Activated CD4-positive, alpha-beta T cell treated with anti-CD3 and anti-CD28 coated beads, Interleukin-2, amount 10 ng/mL, durations not matched to agents 7 days and 5 days (primary cell): ENCODE data around the gene TMEM129. TPM values are rescaled to one million over a fixed set of nuclear protein-coding genes. Genes with fewer than 3 reads are reported as not detected.

ENCODE experiments used
- CTCF ChIA-PET: fragments of 350-600 bp; sonication (Branson Sonifier 250); formaldehyde crosslinking; loops from one replicate; lab custom pipeline; 2021; ENCODE audit warnings: antibody characterized with exemption; lab: Charles Lee
- POLR2A ChIA-PET: fragments of 350-600 bp; sonication (Branson Sonifier 250); formaldehyde crosslinking; loops from one replicate; lab custom pipeline; 2021; ENCODE audit warnings: antibody characterized with exemption; lab: Charles Lee
- DNase-seq: peaks from one replicate; pipeline ENCODE4 v3.0.0-alpha.2; 2020
- H3K27ac Mint-ChIP-seq: one replicate; pipeline ENCODE4 v1.8.0; 2021; ENCODE audit warnings: mild to moderate bottlenecking, moderate library complexity, mixed read lengths
- H3K27me3 Mint-ChIP-seq: one replicate; pipeline ENCODE4 v1.8.0; 2021; ENCODE audit warnings: mixed read lengths
- H3K36me3 Mint-ChIP-seq: one replicate; pipeline ENCODE4 v1.8.0; 2021; ENCODE audit warnings: low read depth, mixed read lengths
- H3K4me1 Mint-ChIP-seq: one replicate; pipeline ENCODE4 v1.8.0; 2021; ENCODE audit warnings: mixed read lengths
- H3K4me3 Mint-ChIP-seq: one replicate; pipeline ENCODE4 v1.8.0; 2021; ENCODE audit warnings: mild to moderate bottlenecking, moderate library complexity, mixed read lengths
- H3K9me3 Mint-ChIP-seq: one replicate; pipeline ENCODE4 v1.8.0; 2021; ENCODE audit warnings: mixed read lengths
- total RNA-seq, 2 experiments: library from RNA; stranded (reverse); gene quantifications; one replicate each; pipeline ENCODE4 v1.2.3, GENCODE V29; 2021

Gene TMEM129
- total RNA-seq, 2 experiments from 2014 or later = 20.9 to 22.3 TPM

GRCh38 chr4:1721666-1722550, 785 bp upstream of the TMEM129 start:
- ChIA-PET POLR2A (interaction anchor here (0.9 to 1.5 kb wide), 3 partner anchors 9 to 134 kb away, joined by 3 to 7 read pairs (median 3); partner anchors contain the start of genes LETM1 and SLBP), CTCF (interaction anchor here (0.6 to 9.1 kb wide), 7 partner anchors 10 to 235 kb away, joined by 3 to 94 read pairs (median 5); partner anchors contain the start of gene SLBP)
- H3K4me3 Mint-ChIP-seq = peak overlapping the region; percentile 97

DNA sequence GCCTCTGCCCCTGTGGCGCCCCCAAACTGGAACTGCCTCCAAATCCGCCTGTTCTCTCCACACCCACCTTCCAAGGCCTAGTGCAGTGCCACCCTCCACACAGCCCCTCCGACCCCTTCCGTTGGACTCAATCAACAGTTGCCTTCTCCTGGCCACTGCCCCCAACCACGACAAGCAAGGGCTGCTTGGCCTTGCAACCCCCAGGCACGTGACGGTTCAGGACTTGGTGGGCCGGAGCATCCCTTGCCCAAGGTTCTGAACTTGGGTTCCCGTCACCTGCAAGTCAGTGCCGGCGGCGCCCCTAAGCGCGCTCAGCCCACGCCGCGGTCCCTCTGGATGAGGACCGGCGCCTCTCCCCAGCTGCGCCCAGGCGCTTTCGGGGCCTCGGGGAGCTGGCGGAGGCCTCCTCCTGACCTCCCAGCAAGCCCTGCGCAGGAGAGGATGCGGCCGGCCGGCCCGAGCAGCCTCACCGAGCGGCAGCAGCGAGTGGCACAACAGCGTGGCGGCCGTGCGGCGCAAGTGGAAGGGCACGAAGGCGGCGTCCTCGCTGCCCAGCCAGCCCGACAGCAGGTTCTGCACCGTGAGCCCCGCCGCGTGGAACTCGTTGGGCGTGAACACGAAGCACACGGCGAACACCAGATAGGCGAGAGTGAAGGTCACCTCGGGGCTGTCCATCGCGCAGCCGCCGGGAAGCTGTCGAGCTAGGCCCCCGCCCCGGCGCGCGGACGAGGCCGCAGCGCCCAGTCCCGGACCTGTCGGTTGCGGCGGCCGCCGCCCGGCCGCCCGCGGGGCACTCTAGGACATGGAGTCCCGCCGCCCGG, 750 bp downstream of the TMEM129 start:
- peak; percentile 51 for DNase-seq
- ChIA-PET CTCF (interaction anchor here (0.9 to 2.3 kb wide), 4 partner anchors 8 to 27 kb away, joined by 5 to 8 read pairs (median 6); partner anchors contain the start of gene SLBP), POLR2A (interaction anchor here (0.9 kb wide), 2 partner anchors 8 to 136 kb away, joined by 3 to 7 read pairs; partner anchors contain the start of genes LETM1 and SLBP)
- Mint-ChIP-seq H3K4me3 (peak overlapping the region; percentile 84), H3K27ac (peak overlapping the region; percentile 92), H3K9me3 (no peaks in the 10 kb centered on the region), H3K36me3 (peaks cover 41% of the 10 kb centered on the region), H3K27me3 (no peaks in the 10 kb centered on the region), H3K4me1 (peaks cover 58% of the 10 kb centered on the region)

More at GRCh38 chr4:1721666-1722550, 785 bp upstream of the TMEM129 start:
- H3K27me3 Mint-ChIP-seq = no peaks in the 10 kb centered on the region
- H3K36me3 Mint-ChIP-seq = peaks cover 48% of the 10 kb centered on the region
- peak overlapping the region; percentile 98 for H3K27ac Mint-ChIP-seq
- DNase-seq = no peak
- H3K9me3 Mint-ChIP-seq = no peaks in the 10 kb centered on the region
- H3K4me1 Mint-ChIP-seq = peaks cover 60% of the 10 kb centered on the region

DNA sequence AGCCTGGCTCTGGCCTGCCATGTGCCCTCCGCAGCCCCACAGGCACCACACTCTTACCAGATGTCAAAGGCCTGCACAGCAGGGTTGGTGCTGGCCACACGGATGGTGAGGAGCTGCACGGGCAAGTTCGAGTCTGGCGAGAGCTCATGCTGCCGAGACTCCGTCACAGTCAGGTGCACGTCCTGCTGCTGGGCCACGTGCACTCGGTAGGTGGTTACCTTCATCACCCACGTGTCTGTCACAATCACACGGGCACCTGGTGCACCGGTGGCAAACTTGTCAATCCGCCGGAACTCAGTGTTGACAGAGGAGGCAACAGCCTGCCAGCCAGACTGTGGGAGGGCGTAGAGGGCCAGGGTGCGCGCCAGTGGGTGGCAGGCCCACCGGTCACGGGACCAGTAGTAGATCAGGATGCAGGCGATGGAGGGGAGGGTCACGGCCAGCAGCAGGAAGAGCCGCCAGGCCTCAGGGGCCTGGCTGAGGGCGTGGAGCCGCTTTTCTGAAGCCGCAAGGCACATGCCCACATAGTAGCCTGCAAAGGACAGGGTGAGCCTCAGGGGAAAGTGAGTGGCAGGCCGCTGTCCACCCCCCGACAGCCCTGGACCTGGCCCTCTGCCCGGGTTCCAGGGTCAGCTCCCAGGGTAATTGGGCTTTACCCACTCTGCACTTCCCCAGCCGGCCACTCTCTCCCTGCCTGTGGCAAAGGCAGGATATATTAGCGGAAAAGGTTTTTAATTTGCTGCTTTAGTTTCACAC, 2.9 kb downstream of the TMEM129 start:
- no peaks in the 10 kb centered on the region for H3K27me3 Mint-ChIP-seq
- H3K36me3 Mint-ChIP-seq = peaks cover 36% of the 10 kb centered on the region
- no peak for DNase-seq
- no peaks in the 10 kb centered on the region for H3K9me3 Mint-ChIP-seq
- ChIA-PET CTCF (interaction anchor here (1.0 to 1.3 kb wide), 3 partner anchors 8 to 25 kb away, joined by 3 read pairs; no protein-coding TSS in a partner anchor), POLR2A (no interaction called here)
- H3K4me1 Mint-ChIP-seq = peaks cover 61% of the 10 kb centered on the region
- no peak overlapping the region for H3K4me3 Mint-ChIP-seq
- H3K27ac Mint-ChIP-seq = peak overlapping the region; percentile 80

GRCh38 chr4:1717129-1718094, 3.7 kb downstream of the TMEM129 start:
- CTCF ChIA-PET = interaction anchor here (1.0 to 1.3 kb wide), 3 partner anchors 9 to 24 kb away, joined by 3 read pairs; no protein-coding TSS in a partner anchor

GRCh38 chr4:1716065-1716945, 4.8 kb downstream of the TMEM129 start:
- Mint-ChIP-seq H3K36me3 (peaks cover 27% of the 10 kb centered on the region), H3K27me3 (no peaks in the 10 kb centered on the region), H3K4me1 (peaks cover 51% of the 10 kb centered on the region), H3K9me3 (no peaks in the 10 kb centered on the region), H3K27ac (peak overlapping the region; percentile 50), H3K4me3 (no peak overlapping the region)
- ChIA-PET CTCF (no interaction called here), POLR2A (no interaction called here)
- DNase-seq = no peak

More at GRCh38 chr4:1717129-1718094, 3.7 kb downstream of the TMEM129 start:
- POLR2A ChIA-PET = no interaction called here
- H3K4me1 Mint-ChIP-seq = peaks cover 53% of the 10 kb centered on the region
- H3K27me3 Mint-ChIP-seq = no peaks in the 10 kb centered on the region
- no peak overlapping the region for H3K4me3 Mint-ChIP-seq
- peaks cover 31% of the 10 kb centered on the region for H3K36me3 Mint-ChIP-seq
- no peak overlapping the region for H3K27ac Mint-ChIP-seq
- DNase-seq = no peak
- no peaks in the 10 kb centered on the region for H3K9me3 Mint-ChIP-seq

GRCh38 chr4:1715002-1715758, 5.9 kb downstream of the TMEM129 start:
- ChIA-PET CTCF (no interaction called here), POLR2A (no interaction called here)
- Mint-ChIP-seq H3K36me3 (peaks cover 34% of the 10 kb centered on the region), H3K4me1 (peaks cover 60% of the 10 kb centered on the region), H3K4me3 (peak overlapping the region; percentile 96), H3K27ac (peak overlapping the region; percentile 96), H3K27me3 (no peaks in the 10 kb centered on the region), H3K9me3 (no peaks in the 10 kb centered on the region)
- DNase-seq = no peak

DNA sequence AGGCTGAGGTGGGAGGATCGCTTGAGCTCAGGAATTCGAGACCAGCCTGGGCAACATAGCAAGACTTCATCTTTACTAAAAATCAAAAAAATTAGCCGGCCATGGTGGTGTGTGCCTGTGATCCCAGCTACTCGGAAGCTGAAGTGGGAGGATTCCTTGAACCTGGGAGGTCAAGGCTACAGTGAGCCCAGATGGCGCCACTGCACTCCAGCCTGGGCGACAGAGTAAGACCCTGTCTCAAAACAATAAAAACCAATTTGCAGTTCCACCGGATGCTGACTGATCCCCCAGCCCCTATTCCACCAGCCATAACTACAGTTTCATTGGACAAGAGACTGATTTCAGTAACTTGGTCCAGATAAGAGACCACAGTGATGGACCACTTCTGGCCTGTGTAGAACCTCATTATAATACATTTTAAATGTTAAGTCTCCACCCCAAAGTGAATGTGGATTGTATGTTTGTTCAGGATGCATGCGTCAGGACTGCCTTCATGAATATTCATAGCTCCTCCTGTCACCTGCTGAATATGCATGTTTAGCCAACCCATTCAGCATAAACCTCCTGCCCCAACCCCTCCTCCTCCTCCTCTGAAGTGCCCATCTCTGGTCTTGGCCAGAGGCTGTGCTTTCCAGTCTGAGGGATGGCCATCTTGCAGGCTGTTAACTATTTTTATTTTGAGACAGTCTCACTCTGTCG, 6.7 kb downstream of the TMEM129 start:
- Mint-ChIP-seq H3K27me3 (no peaks in the 10 kb centered on the region), H3K36me3 (peaks cover 37% of the 10 kb centered on the region), H3K4me3 (peak overlapping the region; percentile 96), H3K4me1 (peaks cover 60% of the 10 kb centered on the region), H3K27ac (peak overlapping the region; percentile 96), H3K9me3 (no peaks in the 10 kb centered on the region)
- DNase-seq = no peak
- CTCF ChIA-PET = interaction anchor here (1.1 to 1.2 kb wide), 2 partner anchors 11 to 21 kb away, joined by 3 to 4 read pairs; no protein-coding TSS in a partner anchor
- POLR2A ChIA-PET = no interaction called here

DNA sequence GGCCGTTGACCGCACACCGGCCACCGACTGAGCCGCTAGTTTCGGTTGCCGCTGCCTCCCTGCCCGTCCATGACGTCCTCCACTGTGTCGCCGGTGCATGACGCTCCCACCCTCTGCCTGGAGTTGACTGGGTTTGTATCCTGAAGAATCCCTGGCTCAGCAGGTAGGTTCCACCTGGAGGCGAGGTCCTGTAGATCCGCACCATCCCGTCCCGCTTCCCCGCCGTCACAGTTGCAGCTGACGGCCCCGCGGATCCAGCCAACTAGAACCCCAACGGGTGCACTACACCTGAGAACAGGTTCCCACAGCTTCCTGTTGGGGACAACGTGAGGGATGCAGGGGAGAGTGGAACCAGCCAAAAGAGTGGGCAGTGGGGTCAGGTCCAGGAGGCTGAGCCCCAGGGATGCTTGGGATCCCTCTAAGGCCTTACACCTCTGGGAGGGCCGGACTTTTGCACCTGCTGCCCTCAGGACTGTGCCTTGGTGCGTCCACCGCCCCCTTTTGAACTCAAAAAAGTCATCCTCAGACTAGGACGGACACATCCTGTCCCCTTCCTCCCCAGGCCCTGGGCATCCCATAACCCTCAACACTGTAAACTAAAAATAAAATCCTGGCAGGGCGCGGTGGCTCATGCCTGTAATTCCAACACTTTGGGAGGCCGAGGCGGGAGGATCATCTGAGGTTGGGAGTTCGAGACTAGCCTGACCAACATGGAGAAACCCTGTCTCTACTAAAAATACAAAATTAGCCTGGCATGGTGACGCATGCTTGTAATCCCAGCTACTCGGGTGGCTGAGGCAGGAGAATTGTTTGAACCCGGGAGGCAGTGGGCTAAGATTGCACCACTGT, 7.9 kb downstream of the TMEM129 start:
- Mint-ChIP-seq H3K9me3 (no peaks in the 10 kb centered on the region), H3K27me3 (no peaks in the 10 kb centered on the region), H3K4me1 (peaks cover 64% of the 10 kb centered on the region), H3K4me3 (peak overlapping the region; percentile 96), H3K27ac (peak overlapping the region; percentile 96), H3K36me3 (peaks cover 41% of the 10 kb centered on the region)
- DNase-seq = no peak
- POLR2A ChIA-PET = interaction anchor here (0.9 to 1.2 kb wide), 3 partner anchors 8 to 20 kb away, joined by 3 to 7 read pairs (median 3); partner anchors contain the start of genes TACC3 and TMEM129
- CTCF ChIA-PET = interaction anchor here (0.6 to 1.8 kb wide), 4 partner anchors 12 to 889 kb away, joined by 3 to 8 read pairs (median 4); no protein-coding TSS in a partner anchor
